GM23338 (cell line): Measurements from ENCODE around the gene LY86. TPM values are rescaled to one million over a fixed set of nuclear protein-coding genes. Genes with fewer than 3 reads are reported as not detected.

Experiments used
- ATAC-seq: fragments of 200-7000 bp; cut with Tn5 transposase; 3 replicates; pipeline ENCODE4 v1.9.1; 2020
- DNase-seq: peaks from one replicate; pipeline ENCODE4 v3.0.0-alpha.2; 2015; ENCODE audit warnings: low spot score
- H2AFZ ChIP-seq: fragments of 200-600 bp; sonication (generic); 2 replicates; pipeline ENCODE4 v1.8.0; 2016; ENCODE audit warnings: antibody characterized with exemption, mild to moderate bottlenecking, moderate library complexity
- H3F3A ChIP-seq: fragments of 200-600 bp; sonication (generic); replicated peaks from 2 replicates; pipeline ENCODE4 v1.8.0; 2017; ENCODE audit warnings: antibody characterized with exemption, mixed run types, low read depth
- H3K27ac ChIP-seq: fragments of 200-600 bp; sonication (generic); 2 replicates; pipeline ENCODE4 v1.6.1; 2016; ENCODE audit warnings: low read depth
- H3K27me3 ChIP-seq: fragments of 200-600 bp; sonication (generic); 2 replicates; pipeline ENCODE4 v1.8.0; 2016; ENCODE audit warnings: mild to moderate bottlenecking, mixed run types, moderate library complexity; ENCODE audit not compliant: insufficient read depth
- H3K36me3 ChIP-seq: fragments of 200-600 bp; sonication (generic); 2 replicates; pipeline ENCODE4 v1.8.0; 2016; ENCODE audit warnings: mild to moderate bottlenecking; ENCODE audit not compliant: insufficient read depth
- H3K4me1 ChIP-seq: fragments of 200-600 bp; sonication (generic); 2 replicates; pipeline ENCODE4 v1.8.0; 2016; ENCODE audit warnings: mild to moderate bottlenecking, moderate library complexity; ENCODE audit not compliant: insufficient read depth
- H3K4me2 ChIP-seq: fragments of 200-600 bp; sonication (generic); 2 replicates; pipeline ENCODE4 v1.7.1; 2017; ENCODE audit warnings: mixed run types
- H3K4me3 ChIP-seq: fragments of 200-600 bp; sonication (generic); 2 replicates; pipeline ENCODE4 v1.6.1; 2016; ENCODE audit warnings: mixed run types
- H3K79me2 ChIP-seq: fragments of 200-600 bp; sonication (generic); replicated peaks from 2 replicates; pipeline ENCODE4 v1.8.0; 2017; ENCODE audit warnings: mild to moderate bottlenecking; ENCODE audit not compliant: insufficient read depth
- H3K9me2 ChIP-seq: fragments of 200-600 bp; sonication (generic); 2 replicates; pipeline ENCODE4 v1.8.0; 2017; ENCODE audit not compliant: insufficient read depth
- H4K20me1 ChIP-seq: fragments of 200-600 bp; sonication (generic); replicated peaks from 2 replicates; pipeline ENCODE4 v1.8.0; 2017; ENCODE audit warnings: mild to moderate bottlenecking; ENCODE audit not compliant: insufficient read depth
- H3K27ac Mint-ChIP-seq: 2 replicates; pipeline ENCODE4 v1.8.0; 2020; ENCODE audit warnings: inconsistent platforms, mild to moderate bottlenecking, moderate library complexity, mixed read lengths
- H3K27me3 Mint-ChIP-seq: 3 replicates; pipeline ENCODE4 v1.8.0; 2022; ENCODE audit warnings: low read depth, mild to moderate bottlenecking, moderate library complexity, mixed read lengths, inconsistent platforms; ENCODE audit not compliant: insufficient read depth, poor library complexity
- H3K36me3 Mint-ChIP-seq: 3 replicates; pipeline ENCODE4 v1.8.0; 2021; ENCODE audit warnings: low read depth, mild to moderate bottlenecking, inconsistent platforms, moderate library complexity, mixed read lengths
- H3K4me1 Mint-ChIP-seq: 3 replicates; pipeline ENCODE4 v1.8.0; 2020; ENCODE audit warnings: mild to moderate bottlenecking, inconsistent platforms, mixed read lengths
- H3K4me3 Mint-ChIP-seq: 3 replicates; pipeline ENCODE4 v1.8.0; 2021; ENCODE audit warnings: moderate library complexity, mild to moderate bottlenecking, inconsistent platforms, mixed read lengths
- H3K9me3 Mint-ChIP-seq: 3 replicates; pipeline ENCODE4 v1.8.0; 2020; ENCODE audit warnings: moderate library complexity, mild to moderate bottlenecking, inconsistent platforms, mixed read lengths
- CREB1 ChIP-seq: fragments of 250-450 bp; sonication (Bioruptor Pico); IDR thresholded peaks from 2 replicates; pipeline ENCODE4 v1.5.0; 2020; ENCODE audit warnings: low read depth, mild to moderate bottlenecking, moderate library complexity
- EZH2 ChIP-seq: fragments of 200-600 bp; sonication (generic); IDR thresholded peaks from one replicate; pipeline ENCODE4 v1.8.0; 2017; ENCODE audit warnings: antibody characterized with exemption, mild to moderate bottlenecking, low read depth; ENCODE audit not compliant: unreplicated experiment
- EZH2phosphoT487 ChIP-seq: fragments of 200-600 bp; sonication (generic); IDR thresholded peaks from one replicate; pipeline ENCODE4 v1.8.1; 2018; ENCODE audit warnings: antibody characterized with exemption; ENCODE audit not compliant: unreplicated experiment
- JUNB ChIP-seq: IDR thresholded peaks from one replicate; pipeline ENCODE4 v1.6.1; 2016; ENCODE audit warnings: antibody characterized with exemption; ENCODE audit not compliant: unreplicated experiment
- NANOG ChIP-seq: IDR thresholded peaks from 2 replicates; pipeline ENCODE4 v1.6.1; 2016; ENCODE audit warnings: antibody characterized with exemption, borderline replicate concordance
- POLR2AphosphoS5 ChIP-seq: IDR thresholded peaks from 2 replicates; pipeline ENCODE4 v1.6.1; 2016; ENCODE audit warnings: antibody characterized with exemption, low read depth
- STAT1 ChIP-seq: IDR thresholded peaks from one replicate; pipeline ENCODE4 v1.6.1; 2016; ENCODE audit warnings: antibody characterized with exemption; ENCODE audit not compliant: unreplicated experiment
- ZNF331 ChIP-seq: fragments of 250-450 bp; sonication (Bioruptor Pico); IDR thresholded peaks from 2 replicates; pipeline ENCODE4 v1.5.0; 2020; ENCODE audit warnings: low read depth, mild to moderate bottlenecking, moderate library complexity
- polyA plus RNA-seq: library from polyadenylated mRNA; unstranded; fragments of >200 nt; fragmentation: Nextera tagmentation; extraction: Ambion mirVana; gene quantifications from 2 replicates; pipeline ENCODE4 v1.2.1, GENCODE V29; 2016
- total RNA-seq: library from RNA; depleted of rRNA; stranded (reverse); fragments of >200 nt; shearing (Covaris generic); gene quantifications from 2 replicates; pipeline ENCODE4 v1.2.3, GENCODE V29; 2014
- TF ChIP-seq, protein P1 (sequence below), 2 experiments: fragments of 200-600 bp in 1 of 2; sonication (generic) in 1 of 2; conservative IDR thresholded peaks; 2 replicates each; pipeline versions ENCODE4 v1.5.1 to v1.6.1; 2016 to 2017; ENCODE audit warnings: antibody characterized with exemption in 2 of 2, low read depth in 2 of 2, mild to moderate bottlenecking in 2 of 2, moderate library complexity in 1 of 2
- TF ChIP-seq, protein P2 (sequence below): IDR thresholded peaks from one replicate; pipeline ENCODE4 v1.6.1; 2018; ENCODE audit warnings: antibody characterized with exemption; ENCODE audit not compliant: unreplicated experiment
- TF ChIP-seq, protein P3 (sequence below): IDR thresholded peaks from 2 replicates; pipeline ENCODE4 v1.6.1; 2016; ENCODE audit warnings: antibody characterized with exemption

The LY86 gene
- total and polyA plus RNA-seq, 2 experiments from 2014 or later, result 0.29 TPM; not detected in 1

DNA sequence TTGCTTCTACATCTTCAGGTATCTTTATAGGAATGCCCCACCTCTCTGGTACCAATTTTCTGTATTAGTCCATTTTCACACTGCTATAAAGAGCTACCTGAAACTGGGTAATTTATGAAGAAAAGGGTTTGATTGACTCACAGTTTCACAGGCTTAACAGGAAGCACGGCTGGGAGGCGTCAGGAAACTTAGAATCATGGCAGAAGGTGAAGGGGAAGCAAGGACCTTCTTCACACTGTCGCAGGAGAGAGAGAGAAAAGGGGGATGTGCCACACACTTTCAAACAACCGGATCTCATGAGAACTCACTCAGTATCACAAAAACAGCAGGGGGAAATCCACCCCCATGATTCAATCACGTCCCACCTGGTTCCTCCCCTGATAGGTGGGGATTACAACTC lies 24.4 kb upstream of the LY86 start (continued):
- TF ChIP-seq, protein P1, sequence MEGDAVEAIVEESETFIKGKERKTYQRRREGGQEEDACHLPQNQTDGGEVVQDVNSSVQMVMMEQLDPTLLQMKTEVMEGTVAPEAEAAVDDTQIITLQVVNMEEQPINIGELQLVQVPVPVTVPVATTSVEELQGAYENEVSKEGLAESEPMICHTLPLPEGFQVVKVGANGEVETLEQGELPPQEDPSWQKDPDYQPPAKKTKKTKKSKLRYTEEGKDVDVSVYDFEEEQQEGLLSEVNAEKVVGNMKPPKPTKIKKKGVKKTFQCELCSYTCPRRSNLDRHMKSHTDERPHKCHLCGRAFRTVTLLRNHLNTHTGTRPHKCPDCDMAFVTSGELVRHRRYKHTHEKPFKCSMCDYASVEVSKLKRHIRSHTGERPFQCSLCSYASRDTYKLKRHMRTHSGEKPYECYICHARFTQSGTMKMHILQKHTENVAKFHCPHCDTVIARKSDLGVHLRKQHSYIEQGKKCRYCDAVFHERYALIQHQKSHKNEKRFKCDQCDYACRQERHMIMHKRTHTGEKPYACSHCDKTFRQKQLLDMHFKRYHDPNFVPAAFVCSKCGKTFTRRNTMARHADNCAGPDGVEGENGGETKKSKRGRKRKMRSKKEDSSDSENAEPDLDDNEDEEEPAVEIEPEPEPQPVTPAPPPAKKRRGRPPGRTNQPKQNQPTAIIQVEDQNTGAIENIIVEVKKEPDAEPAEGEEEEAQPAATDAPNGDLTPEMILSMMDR (conservative IDR thresholded peaks at IDR 0.05; ENCODE audit: low read depth in 2 of 2), result no peak
- no peak for TF ChIP-seq STAT1
- no peak for TF ChIP-seq ZNF331 (CRISPR knock-in tag)
- no peak for TF ChIP-seq POLR2AphosphoS5

DNA sequence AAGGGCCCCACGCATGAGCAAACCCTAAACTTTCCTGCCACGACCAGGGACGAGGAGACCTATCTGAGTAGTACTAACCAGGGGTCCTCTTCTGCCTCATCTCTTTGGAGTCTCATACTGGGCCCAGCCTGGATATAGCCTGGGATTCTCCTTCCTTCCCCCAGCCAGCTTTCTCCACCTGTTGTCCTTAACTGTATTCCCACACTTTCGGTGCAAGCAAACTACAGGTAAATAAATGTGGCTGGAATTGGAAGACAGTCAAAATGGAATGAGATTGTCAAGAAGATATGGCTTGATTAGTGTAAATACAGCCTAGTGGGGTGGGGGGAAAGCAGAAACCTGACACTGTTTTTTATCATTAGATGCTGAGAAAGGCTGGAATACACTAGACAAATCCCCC lies 23.5 kb upstream of the LY86 start:
- Histone ChIP-seq H3K27me3 (no peaks in the 10 kb centered on the region), H3K79me2 (no peaks in the 10 kb centered on the region), H3K4me3 (no peak overlapping the region), H3F3A (no peaks in the 10 kb centered on the region), H3K4me2 (no peak overlapping the region), H3K27ac (no peak overlapping the region), H2AFZ (no peak overlapping the region), H3K36me3 (no peaks in the 10 kb centered on the region), H4K20me1 (no peaks in the 10 kb centered on the region), H3K9me2 (no peaks in the 10 kb centered on the region), H3K4me1 (no peaks in the 10 kb centered on the region)
- Mint-ChIP-seq H3K36me3 (peaks cover 14% of the 10 kb centered on the region), H3K27ac (no peak overlapping the region), H3K27me3 (peaks cover 3% of the 10 kb centered on the region), H3K9me3 (peaks cover 15% of the 10 kb centered on the region), H3K4me1 (peaks cover 3% of the 10 kb centered on the region; the same call in 1 of the 3 replicates), H3K4me3 (no peak overlapping the region)
- ATAC-seq (no peak), DNase-seq (no peak)
- TF ChIP-seq, protein P1 (conservative IDR thresholded peaks at IDR 0.05; ENCODE audit: low read depth in 2 of 2), result no peak
- no peak for TF ChIP-seq CREB1 (CRISPR knock-in tag)
- no peak for TF ChIP-seq EZH2phosphoT487
- TF ChIP-seq JUNB, result no peak
- no peak for TF ChIP-seq EZH2
- TF ChIP-seq, protein P2, sequence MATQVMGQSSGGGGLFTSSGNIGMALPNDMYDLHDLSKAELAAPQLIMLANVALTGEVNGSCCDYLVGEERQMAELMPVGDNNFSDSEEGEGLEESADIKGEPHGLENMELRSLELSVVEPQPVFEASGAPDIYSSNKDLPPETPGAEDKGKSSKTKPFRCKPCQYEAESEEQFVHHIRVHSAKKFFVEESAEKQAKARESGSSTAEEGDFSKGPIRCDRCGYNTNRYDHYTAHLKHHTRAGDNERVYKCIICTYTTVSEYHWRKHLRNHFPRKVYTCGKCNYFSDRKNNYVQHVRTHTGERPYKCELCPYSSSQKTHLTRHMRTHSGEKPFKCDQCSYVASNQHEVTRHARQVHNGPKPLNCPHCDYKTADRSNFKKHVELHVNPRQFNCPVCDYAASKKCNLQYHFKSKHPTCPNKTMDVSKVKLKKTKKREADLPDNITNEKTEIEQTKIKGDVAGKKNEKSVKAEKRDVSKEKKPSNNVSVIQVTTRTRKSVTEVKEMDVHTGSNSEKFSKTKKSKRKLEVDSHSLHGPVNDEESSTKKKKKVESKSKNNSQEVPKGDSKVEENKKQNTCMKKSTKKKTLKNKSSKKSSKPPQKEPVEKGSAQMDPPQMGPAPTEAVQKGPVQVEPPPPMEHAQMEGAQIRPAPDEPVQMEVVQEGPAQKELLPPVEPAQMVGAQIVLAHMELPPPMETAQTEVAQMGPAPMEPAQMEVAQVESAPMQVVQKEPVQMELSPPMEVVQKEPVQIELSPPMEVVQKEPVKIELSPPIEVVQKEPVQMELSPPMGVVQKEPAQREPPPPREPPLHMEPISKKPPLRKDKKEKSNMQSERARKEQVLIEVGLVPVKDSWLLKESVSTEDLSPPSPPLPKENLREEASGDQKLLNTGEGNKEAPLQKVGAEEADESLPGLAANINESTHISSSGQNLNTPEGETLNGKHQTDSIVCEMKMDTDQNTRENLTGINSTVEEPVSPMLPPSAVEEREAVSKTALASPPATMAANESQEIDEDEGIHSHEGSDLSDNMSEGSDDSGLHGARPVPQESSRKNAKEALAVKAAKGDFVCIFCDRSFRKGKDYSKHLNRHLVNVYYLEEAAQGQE, result no peak
- TF ChIP-seq, protein P3, sequence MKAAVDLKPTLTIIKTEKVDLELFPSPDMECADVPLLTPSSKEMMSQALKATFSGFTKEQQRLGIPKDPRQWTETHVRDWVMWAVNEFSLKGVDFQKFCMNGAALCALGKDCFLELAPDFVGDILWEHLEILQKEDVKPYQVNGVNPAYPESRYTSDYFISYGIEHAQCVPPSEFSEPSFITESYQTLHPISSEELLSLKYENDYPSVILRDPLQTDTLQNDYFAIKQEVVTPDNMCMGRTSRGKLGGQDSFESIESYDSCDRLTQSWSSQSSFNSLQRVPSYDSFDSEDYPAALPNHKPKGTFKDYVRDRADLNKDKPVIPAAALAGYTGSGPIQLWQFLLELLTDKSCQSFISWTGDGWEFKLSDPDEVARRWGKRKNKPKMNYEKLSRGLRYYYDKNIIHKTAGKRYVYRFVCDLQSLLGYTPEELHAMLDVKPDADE, result no peak
- no peak for TF ChIP-seq POLR2AphosphoS5
- TF ChIP-seq NANOG, result no peak
- no peak for TF ChIP-seq ZNF331 (CRISPR knock-in tag)
- TF ChIP-seq STAT1, result no peak
